ENCODE results near the gene CYTH1.

The CYTH1 gene

DNA sequence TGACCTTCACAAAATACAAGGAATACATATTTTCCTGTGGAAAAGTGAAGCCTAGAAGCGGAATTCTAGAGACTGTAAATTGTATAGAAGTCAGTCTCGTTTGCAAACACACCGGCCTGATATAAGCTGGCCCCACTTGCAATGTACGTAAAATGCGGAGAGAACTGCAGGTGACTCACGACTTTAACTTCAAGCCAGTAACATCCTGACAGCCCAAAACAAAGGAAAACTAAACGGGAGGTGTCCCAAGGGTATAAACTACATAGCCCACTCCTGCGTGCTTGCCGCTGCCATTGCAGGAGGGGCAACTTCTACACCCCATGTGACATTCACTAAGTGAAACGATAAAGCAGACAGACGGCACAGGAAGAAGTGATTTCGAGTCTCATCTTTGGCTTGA is 101.6 kb downstream of the CYTH1 start:
- no peak overlapping the region for H3K4me3 ChIP-seq (ENCODE audit: insufficient read length, low read depth)
- peaks cover 25% of the 10 kb centered on the region for H3K36me3 ChIP-seq (ENCODE audit: insufficient read depth, insufficient read length, low read length)
- H3K27me3 ChIP-seq (ENCODE audit: insufficient read depth, insufficient read length): no peaks in the 10 kb centered on the region
- no peak for DNase-seq (ENCODE audit: low read depth, low spot score)
- H3K4me1 ChIP-seq (ENCODE audit: insufficient read depth, insufficient read length): peaks cover 17% of the 10 kb centered on the region
- no peak overlapping the region for H3K9ac ChIP-seq (ENCODE audit: insufficient read length, low read depth)
- no peaks in the 10 kb centered on the region for H3K9me3 ChIP-seq (ENCODE audit: insufficient read depth, low read length)
- TF ChIP-seq YY1 (IDR thresholded peaks at IDR 0.05; ENCODE audit: insufficient read depth, insufficient read length) (no peak), ZNF274 (IDR thresholded peaks at IDR 0.05; ENCODE audit: low read depth, low read length) (no peak), SUZ12 (IDR thresholded peaks at IDR 0.05; ENCODE audit: extremely low read depth, insufficient read depth, insufficient read length) (no peak)

DNA sequence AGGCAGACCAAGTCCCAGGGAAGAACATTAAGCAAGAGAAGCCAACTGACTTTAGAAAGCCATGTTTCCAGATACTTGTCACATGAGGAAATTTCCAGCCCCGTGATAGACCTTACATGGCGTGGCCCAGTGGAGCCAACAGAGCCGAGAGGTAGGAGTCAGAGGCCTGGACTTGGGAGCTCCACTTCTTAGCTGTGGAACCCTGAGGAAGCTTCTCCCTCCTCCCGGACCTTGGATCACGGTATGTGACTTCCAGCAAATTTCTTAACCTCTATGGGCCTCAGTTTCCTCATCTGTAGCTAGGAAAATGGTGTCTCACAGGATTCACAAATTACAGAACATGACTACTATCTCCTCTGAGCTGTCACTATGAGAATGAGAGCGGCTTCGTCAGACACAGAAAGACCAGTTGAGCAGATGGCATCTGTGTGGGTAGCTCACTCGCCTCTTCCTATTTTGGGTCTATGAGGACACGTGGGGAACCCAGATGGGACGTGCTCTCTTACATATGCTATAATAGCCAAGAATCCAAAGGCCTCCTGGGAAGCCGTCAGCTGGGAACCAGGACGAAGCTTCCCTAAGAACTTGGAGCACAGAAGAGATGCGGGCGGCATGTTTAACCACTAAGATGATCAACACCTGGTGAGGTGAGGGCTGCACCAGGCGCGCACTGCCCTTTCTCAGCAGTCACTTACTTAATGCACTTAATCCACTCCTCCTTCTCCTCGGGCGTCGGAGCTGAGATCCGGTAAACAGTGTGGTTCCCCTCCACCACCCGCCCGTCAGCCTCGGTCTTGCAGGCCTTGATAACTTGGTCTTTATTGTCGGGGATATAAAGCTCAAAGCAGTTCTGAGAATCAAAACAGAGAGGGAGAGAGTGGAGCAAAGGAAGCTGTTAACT is 102.3 kb downstream of the CYTH1 start:
- DNase-seq (ENCODE audit: low read depth, low spot score): no peak
- Histone ChIP-seq H3K4me1 (ENCODE audit: insufficient read depth, insufficient read length) (peaks cover 17% of the 10 kb centered on the region), H3K27me3 (ENCODE audit: insufficient read depth, insufficient read length) (no peaks in the 10 kb centered on the region), H3K4me3 (ENCODE audit: insufficient read length, low read depth) (no peak overlapping the region), H3K36me3 (ENCODE audit: insufficient read depth, insufficient read length, low read length) (peaks cover 28% of the 10 kb centered on the region), H3K9ac (ENCODE audit: insufficient read length, low read depth) (no peak overlapping the region), H3K9me3 (ENCODE audit: insufficient read depth, low read length) (no peaks in the 10 kb centered on the region)
- no peak for TF ChIP-seq ZNF274 (IDR thresholded peaks at IDR 0.05; ENCODE audit: low read depth, low read length)

DNA sequence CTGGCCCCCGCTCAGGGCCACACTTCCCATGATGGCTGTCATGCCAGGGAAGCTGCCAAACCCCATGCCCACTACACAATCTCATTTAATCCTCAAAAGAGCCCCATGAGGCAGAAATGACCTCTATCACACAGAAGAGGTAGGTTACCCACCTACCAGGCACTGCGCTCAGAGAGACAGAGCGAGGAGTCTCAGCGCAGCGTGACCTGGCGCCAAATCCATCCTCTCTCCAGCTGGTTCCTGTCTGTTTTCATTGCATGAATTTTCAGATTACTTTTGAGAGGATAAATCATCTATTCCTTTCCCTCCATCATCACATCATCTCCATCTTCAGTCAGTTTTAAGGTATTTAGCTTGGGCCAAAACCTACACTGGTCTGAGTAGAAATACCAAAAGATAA is 103.4 kb downstream of the CYTH1 start:
- peaks cover 30% of the 10 kb centered on the region for H3K36me3 ChIP-seq (ENCODE audit: insufficient read depth, insufficient read length, low read length)

DNA sequence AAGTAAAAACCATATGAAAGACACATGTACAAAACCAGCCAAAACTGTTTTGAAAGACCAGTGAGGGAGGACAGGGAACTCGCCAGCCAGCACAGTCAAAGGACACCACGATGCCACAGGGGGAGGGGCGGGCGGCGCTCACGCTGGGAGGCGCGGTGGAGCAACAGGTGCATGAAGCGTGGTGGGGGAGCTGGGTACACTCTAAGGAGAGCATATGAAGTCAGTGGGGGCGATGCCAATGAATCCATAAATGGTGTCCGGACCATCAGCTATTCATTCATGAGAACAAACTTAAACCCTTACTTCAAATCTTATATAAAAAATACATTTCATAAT is 103.9 kb downstream of the CYTH1 start:
- peaks cover 10% of the 10 kb centered on the region for H3K4me1 ChIP-seq (ENCODE audit: insufficient read depth, insufficient read length)
- no peak overlapping the region for H3K4me3 ChIP-seq (ENCODE audit: insufficient read length, low read depth)
- H3K9me3 ChIP-seq (ENCODE audit: insufficient read depth, low read length): no peaks in the 10 kb centered on the region
- no peak for DNase-seq (ENCODE audit: low read depth, low spot score)
- no peak for TF ChIP-seq SUZ12 (IDR thresholded peaks at IDR 0.05; ENCODE audit: extremely low read depth, insufficient read depth, insufficient read length)
- no peak for TF ChIP-seq YY1 (IDR thresholded peaks at IDR 0.05; ENCODE audit: insufficient read depth, insufficient read length)
- TF ChIP-seq ZNF274 (IDR thresholded peaks at IDR 0.05; ENCODE audit: low read depth, low read length): no peak
- no peak overlapping the region for H3K9ac ChIP-seq (ENCODE audit: insufficient read length, low read depth)
- H3K27me3 ChIP-seq (ENCODE audit: insufficient read depth, insufficient read length): no peaks in the 10 kb centered on the region
- peaks cover 33% of the 10 kb centered on the region for H3K36me3 ChIP-seq (ENCODE audit: insufficient read depth, insufficient read length, low read length)

More for the DNA sequence above, 103.4 kb downstream of the CYTH1 start:
- Histone ChIP-seq H3K4me3 (ENCODE audit: insufficient read length, low read depth) (no peak overlapping the region), H3K4me1 (ENCODE audit: insufficient read depth, insufficient read length) (peaks cover 15% of the 10 kb centered on the region), H3K27me3 (ENCODE audit: insufficient read depth, insufficient read length) (no peaks in the 10 kb centered on the region), H3K9ac (ENCODE audit: insufficient read length, low read depth) (no peak overlapping the region), H3K9me3 (ENCODE audit: insufficient read depth, low read length) (no peaks in the 10 kb centered on the region)
- no peak for TF ChIP-seq SUZ12 (IDR thresholded peaks at IDR 0.05; ENCODE audit: extremely low read depth, insufficient read depth, insufficient read length)
- TF ChIP-seq YY1 (IDR thresholded peaks at IDR 0.05; ENCODE audit: insufficient read depth, insufficient read length): no peak
- no peak for TF ChIP-seq ZNF274 (IDR thresholded peaks at IDR 0.05; ENCODE audit: low read depth, low read length)
- no peak for DNase-seq (ENCODE audit: low read depth, low spot score)

DNA sequence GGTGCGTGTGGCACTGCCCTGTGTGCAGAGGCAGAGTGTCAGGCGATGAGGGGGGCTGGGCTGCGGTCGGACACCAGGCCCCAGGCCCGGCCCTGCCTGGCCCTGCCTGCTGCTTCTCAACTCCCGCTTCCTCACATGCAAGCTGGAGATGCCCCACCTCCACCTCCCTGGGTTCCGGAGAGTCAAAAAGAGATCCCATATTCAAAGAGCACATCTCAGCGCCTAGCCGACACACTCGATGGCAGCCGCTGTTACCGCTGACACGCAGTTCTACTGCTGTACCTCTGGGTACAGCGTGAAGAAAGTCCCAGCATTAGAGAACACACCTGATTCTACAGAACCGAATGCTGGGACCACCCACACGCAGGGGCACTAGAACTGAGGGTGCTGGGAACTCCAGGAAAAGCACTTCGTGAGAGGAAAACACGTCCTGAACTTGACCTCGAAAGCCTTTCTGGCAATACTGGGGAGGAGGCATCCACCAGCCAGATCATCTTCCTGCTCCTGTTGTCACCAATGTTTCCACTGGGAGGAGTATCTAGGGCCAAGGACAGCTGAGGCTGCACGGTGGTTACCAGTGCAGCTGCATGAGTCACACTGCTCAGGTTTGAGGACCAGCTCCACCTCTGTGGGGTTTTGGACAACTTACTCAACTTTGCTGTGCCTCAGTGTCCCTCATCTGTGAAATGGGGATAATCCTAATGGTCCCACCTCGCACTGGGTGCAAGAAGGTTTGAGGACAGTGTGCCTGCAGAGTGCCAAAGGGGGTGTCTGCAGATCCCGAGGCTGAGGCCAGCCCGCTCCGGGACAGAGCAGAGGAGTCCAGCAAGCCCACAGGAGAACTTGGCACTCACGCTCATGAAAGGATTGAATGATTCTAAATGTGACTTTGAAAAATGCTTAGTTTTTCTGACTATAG is 104.5 kb downstream of the CYTH1 start:
- H3K36me3 ChIP-seq (ENCODE audit: insufficient read depth, insufficient read length, low read length): peaks cover 33% of the 10 kb centered on the region
- H3K9ac ChIP-seq (ENCODE audit: insufficient read length, low read depth): no peak overlapping the region
- DNase-seq (ENCODE audit: low read depth, low spot score): no peak
- no peaks in the 10 kb centered on the region for H3K9me3 ChIP-seq (ENCODE audit: insufficient read depth, low read length)
- TF ChIP-seq ZNF274 (IDR thresholded peaks at IDR 0.05; ENCODE audit: low read depth, low read length) (no peak), YY1 (IDR thresholded peaks at IDR 0.05; ENCODE audit: insufficient read depth, insufficient read length) (no peak), SUZ12 (IDR thresholded peaks at IDR 0.05; ENCODE audit: extremely low read depth, insufficient read depth, insufficient read length) (no peak)
- H3K4me1 ChIP-seq (ENCODE audit: insufficient read depth, insufficient read length): peaks cover 10% of the 10 kb centered on the region
- H3K27me3 ChIP-seq (ENCODE audit: insufficient read depth, insufficient read length): no peaks in the 10 kb centered on the region
- no peak overlapping the region for H3K4me3 ChIP-seq (ENCODE audit: insufficient read length, low read depth)

DNA sequence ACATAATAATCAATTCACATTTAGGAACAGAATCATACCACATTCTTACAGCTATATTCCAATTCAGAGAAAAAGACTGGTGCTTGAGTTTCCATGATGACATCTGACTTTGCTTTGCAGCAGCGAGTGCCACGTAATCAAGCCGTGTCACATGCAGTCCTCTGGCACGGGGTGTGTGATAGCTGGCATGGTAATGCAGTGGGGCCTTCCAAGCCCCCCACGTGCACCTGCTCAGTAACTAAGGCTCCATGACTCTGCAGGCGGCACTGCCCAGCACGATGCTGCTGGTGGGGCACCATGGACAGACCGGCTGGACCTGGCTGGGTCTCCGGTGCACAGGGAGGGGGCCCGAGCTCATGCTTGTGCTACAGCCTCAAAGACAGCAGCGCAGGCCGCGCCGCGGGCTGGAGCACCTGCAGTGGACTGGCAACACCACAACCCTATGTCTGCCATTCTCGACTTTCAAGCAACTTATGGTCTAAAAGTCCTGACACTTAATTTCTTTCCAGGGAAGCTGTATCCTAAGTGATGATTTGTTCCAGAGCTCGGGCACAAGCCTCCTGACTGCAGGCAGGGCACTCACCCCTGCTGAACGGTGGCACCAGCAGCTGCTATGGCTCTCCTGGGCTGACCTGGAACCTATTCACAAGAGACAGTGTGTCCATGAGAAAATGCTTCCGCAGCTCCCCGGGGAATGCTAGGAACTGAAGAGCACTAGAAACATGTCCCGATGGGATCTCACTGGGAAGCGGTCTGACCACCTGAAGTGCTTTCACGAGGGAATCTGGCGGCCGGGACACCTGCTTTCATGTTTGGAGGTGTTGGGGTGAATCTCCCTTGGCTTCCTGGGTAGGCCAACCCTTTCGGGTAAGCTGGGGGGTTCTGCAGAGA is 105.4 kb downstream of the CYTH1 start:
- Histone ChIP-seq H3K4me3 (ENCODE audit: insufficient read length, low read depth) (no peak overlapping the region), H3K4me1 (ENCODE audit: insufficient read depth, insufficient read length) (peaks cover 10% of the 10 kb centered on the region), H3K27me3 (ENCODE audit: insufficient read depth, insufficient read length) (no peaks in the 10 kb centered on the region), H3K9me3 (ENCODE audit: insufficient read depth, low read length) (no peaks in the 10 kb centered on the region), H3K9ac (ENCODE audit: insufficient read length, low read depth) (no peak overlapping the region), H3K36me3 (ENCODE audit: insufficient read depth, insufficient read length, low read length) (peaks cover 33% of the 10 kb centered on the region)
- DNase-seq (ENCODE audit: low read depth, low spot score): no peak
- TF ChIP-seq YY1 (IDR thresholded peaks at IDR 0.05; ENCODE audit: insufficient read depth, insufficient read length) (no peak), SUZ12 (IDR thresholded peaks at IDR 0.05; ENCODE audit: extremely low read depth, insufficient read depth, insufficient read length) (no peak), ZNF274 (IDR thresholded peaks at IDR 0.05; ENCODE audit: low read depth, low read length) (no peak)
